ENCODE data around the gene RAB1A.

DNA sequence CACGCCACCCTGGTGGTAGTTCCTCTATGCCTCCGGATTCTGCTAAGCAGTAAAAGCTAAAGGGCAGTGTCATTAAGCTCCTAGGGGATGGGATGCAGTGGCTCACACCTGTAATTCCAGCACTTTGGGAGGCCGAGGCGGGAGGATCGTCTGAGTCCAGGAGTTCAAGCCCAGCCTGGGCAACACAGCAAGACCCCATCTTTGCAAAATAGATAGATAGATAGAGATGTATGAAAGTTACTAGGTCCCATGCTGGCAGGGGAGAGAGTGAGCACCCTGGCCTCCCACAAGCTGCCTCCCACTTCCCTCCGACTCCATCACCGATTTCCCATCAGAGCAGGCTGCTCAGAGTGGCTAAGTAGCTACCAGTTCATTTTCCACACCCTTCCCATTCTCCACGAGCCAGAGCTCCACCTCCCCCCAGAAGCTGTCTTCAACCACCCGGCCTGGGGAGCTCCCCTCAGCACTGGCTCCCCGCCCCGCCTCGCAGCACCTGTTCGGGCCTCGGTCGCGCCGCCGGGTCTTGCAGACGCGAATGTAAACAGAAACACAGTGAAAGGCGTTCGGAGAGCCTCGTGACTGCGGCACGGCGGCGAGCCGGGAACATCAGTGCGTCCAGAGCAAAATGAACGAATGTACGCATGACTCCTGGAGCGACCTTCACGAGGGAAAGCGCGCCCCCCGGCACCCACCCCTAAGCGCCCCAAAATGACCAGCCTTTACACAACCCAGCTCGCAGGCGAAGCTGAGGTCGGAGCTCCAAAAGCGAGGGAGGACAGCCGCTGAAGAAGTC, 74.3 kb downstream of the RAB1A start:
- TF ChIP-seq, protein P1, sequence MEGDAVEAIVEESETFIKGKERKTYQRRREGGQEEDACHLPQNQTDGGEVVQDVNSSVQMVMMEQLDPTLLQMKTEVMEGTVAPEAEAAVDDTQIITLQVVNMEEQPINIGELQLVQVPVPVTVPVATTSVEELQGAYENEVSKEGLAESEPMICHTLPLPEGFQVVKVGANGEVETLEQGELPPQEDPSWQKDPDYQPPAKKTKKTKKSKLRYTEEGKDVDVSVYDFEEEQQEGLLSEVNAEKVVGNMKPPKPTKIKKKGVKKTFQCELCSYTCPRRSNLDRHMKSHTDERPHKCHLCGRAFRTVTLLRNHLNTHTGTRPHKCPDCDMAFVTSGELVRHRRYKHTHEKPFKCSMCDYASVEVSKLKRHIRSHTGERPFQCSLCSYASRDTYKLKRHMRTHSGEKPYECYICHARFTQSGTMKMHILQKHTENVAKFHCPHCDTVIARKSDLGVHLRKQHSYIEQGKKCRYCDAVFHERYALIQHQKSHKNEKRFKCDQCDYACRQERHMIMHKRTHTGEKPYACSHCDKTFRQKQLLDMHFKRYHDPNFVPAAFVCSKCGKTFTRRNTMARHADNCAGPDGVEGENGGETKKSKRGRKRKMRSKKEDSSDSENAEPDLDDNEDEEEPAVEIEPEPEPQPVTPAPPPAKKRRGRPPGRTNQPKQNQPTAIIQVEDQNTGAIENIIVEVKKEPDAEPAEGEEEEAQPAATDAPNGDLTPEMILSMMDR (IDR thresholded peaks at IDR 0.05 in 4 of 5, conservative IDR thresholded peaks at IDR 0.05 in 1 of 5), result no peak
- no peak for TF ChIP-seq POLR2A (IDR thresholded peaks at IDR 0.05)
